HEK293 (cell line): ENCODE results near the gene CDC26.

ENCODE experiments used
- CTCF ChIA-PET: fragments of 350-600 bp; formaldehyde crosslinking; extraction: SDS; loops from one replicate; lab custom pipeline; 2021; ENCODE audit warnings: antibody characterized with exemption; lab: Yijun Ruan, JAX
- POLR2A ChIA-PET: fragments of 300-600 bp; formaldehyde crosslinking; extraction: SDS; loops from one replicate; lab custom pipeline; 2020; ENCODE audit warnings: antibody characterized with exemption, inconsistent platforms; lab: Yijun Ruan, JAX
- H3K27ac ChIP-seq: fragments of 200-500 bp; sonication (Bioruptor generic); 2 replicates; pipeline ENCODE4 v1.5.1; 2014; ENCODE audit warnings: low read depth, low read length, control low read depth, inconsistent platforms; ENCODE audit errors: extremely low read depth
- H3K36me3 ChIP-seq, 2 experiments: fragments of 200-500 bp in 1 of 2; sonication (Bioruptor generic) in 1 of 2; 1 replicate in 1 of 2; 2 replicates in 1 of 2; pipeline ENCODE4 v1.5.1; 2014 to 2017; ENCODE audit warnings: inconsistent platforms in 2 of 2, low read length in 2 of 2; ENCODE audit not compliant: control insufficient read depth in 2 of 2, insufficient read depth in 1 of 2
- H3K4me1 ChIP-seq: fragments of 200-500 bp; sonication (Bioruptor generic); 2 replicates; pipeline ENCODE4 v1.5.1; 2014; ENCODE audit warnings: mild to moderate bottlenecking, low read length, inconsistent platforms; ENCODE audit not compliant: control insufficient read depth, insufficient read depth
- H3K4me3 ChIP-seq: 2 replicates; pipeline ENCODE4 v1.5.1; 2011; ENCODE audit warnings: low read depth, mild to moderate bottlenecking, control low read depth, low read length, moderate library complexity
- H3K9me3 ChIP-seq: fragments of 200-500 bp; sonication (Bioruptor generic); 2 replicates; pipeline ENCODE4 v1.5.1; 2014; ENCODE audit warnings: low read depth, low read length, inconsistent platforms; ENCODE audit not compliant: control insufficient read depth, insufficient read depth
- BCL11B ChIP-seq: fragments of 450-650 bp; formaldehyde crosslinking; IDR thresholded peaks from 2 replicates; pipeline ENCODE4 v1.5.1; 2016; ENCODE audit warnings: low read depth, missing biosample characterization, missing genetic modification characterization
- GLI4 ChIP-seq: fragments of 450-650 bp; formaldehyde crosslinking; IDR thresholded peaks from 2 replicates; pipeline ENCODE4 v1.5.1; 2016; ENCODE audit warnings: missing biosample characterization, missing genetic modification characterization
- IKZF3 ChIP-seq: fragments of 450-650 bp; IDR thresholded peaks from 2 replicates; pipeline ENCODE4 v1.5.0; 2018; ENCODE audit warnings: missing biosample characterization, mild to moderate bottlenecking, missing genetic modification characterization, moderate library complexity
- MEIS1 ChIP-seq: sonication (generic); formaldehyde crosslinking; IDR thresholded peaks from 2 replicates; pipeline ENCODE4 v1.8.1; 2022; ENCODE audit warnings: missing genetic modification reagents, mild to moderate bottlenecking, borderline replicate concordance
- PRDM1 ChIP-seq: fragments of 450-650 bp; formaldehyde crosslinking; IDR thresholded peaks from 2 replicates; pipeline ENCODE4; 2016; ENCODE audit warnings: missing biosample characterization, missing genetic modification characterization
- ZFP37 ChIP-seq: fragments of 450-650 bp; formaldehyde crosslinking; IDR thresholded peaks from 2 replicates; pipeline ENCODE4 v1.5.1; 2016; ENCODE audit warnings: missing biosample characterization, missing genetic modification characterization
- ZNF133 ChIP-seq: fragments of 450-650 bp; formaldehyde crosslinking; IDR thresholded peaks from 2 replicates; pipeline ENCODE4 v1.5.1; 2016; ENCODE audit warnings: missing biosample characterization, missing genetic modification characterization
- ZNF140 ChIP-seq: fragments of 450-650 bp; formaldehyde crosslinking; IDR thresholded peaks from 2 replicates; pipeline ENCODE4 v1.5.1; 2016; ENCODE audit warnings: missing biosample characterization, missing genetic modification characterization
- ZNF335 ChIP-seq: fragments of 450-650 bp; formaldehyde crosslinking; conservative IDR thresholded peaks from 2 replicates; pipeline ENCODE4 v1.5.1; 2016; ENCODE audit warnings: missing biosample characterization, missing genetic modification characterization
- ZNF362 ChIP-seq: fragments of 450-650 bp; formaldehyde crosslinking; IDR thresholded peaks from 2 replicates; pipeline ENCODE4 v1.5.1; 2016; ENCODE audit warnings: missing biosample characterization, missing genetic modification characterization
- ZNF521 ChIP-seq: fragments of 450-650 bp; formaldehyde crosslinking; IDR thresholded peaks from 2 replicates; pipeline ENCODE4 v1.5.1; 2017; ENCODE audit warnings: missing biosample characterization, mild to moderate bottlenecking, missing genetic modification characterization
- ZNF548 ChIP-seq: fragments of 450-650 bp; formaldehyde crosslinking; IDR thresholded peaks from 2 replicates; pipeline ENCODE4 v1.5.1; 2016; ENCODE audit warnings: missing biosample characterization, missing genetic modification characterization
- ZNF596 ChIP-seq: fragments of 450-650 bp; IDR thresholded peaks from 2 replicates; pipeline ENCODE4 v1.5.0; 2018; ENCODE audit warnings: missing biosample characterization, mild to moderate bottlenecking, missing genetic modification characterization, moderate library complexity
- ZNF600 ChIP-seq: fragments of 450-650 bp; formaldehyde crosslinking; IDR thresholded peaks from 2 replicates; pipeline ENCODE4 v1.5.1; 2016; ENCODE audit warnings: missing biosample characterization, missing genetic modification characterization
- ZNF610 ChIP-seq: fragments of 450-650 bp; formaldehyde crosslinking; IDR thresholded peaks from 2 replicates; pipeline ENCODE4 v1.5.1; 2016; ENCODE audit warnings: missing biosample characterization, missing genetic modification characterization, borderline replicate concordance
- ZNF639 ChIP-seq: fragments of 450-650 bp; formaldehyde crosslinking; IDR thresholded peaks from 2 replicates; pipeline ENCODE4 v1.5.1; 2016; ENCODE audit warnings: missing biosample characterization, missing genetic modification characterization
- ZNF654 ChIP-seq: fragments of 450-650 bp; formaldehyde crosslinking; IDR thresholded peaks from 2 replicates; pipeline ENCODE4 v1.5.1; 2016; ENCODE audit warnings: low read depth, missing biosample characterization, missing genetic modification characterization
- ZNF664 ChIP-seq: fragments of 450-650 bp; formaldehyde crosslinking; IDR thresholded peaks from 2 replicates; pipeline ENCODE4 v1.5.1; 2016; ENCODE audit warnings: missing biosample characterization, missing genetic modification characterization
- ZNF791 ChIP-seq: fragments of 450-650 bp; formaldehyde crosslinking; IDR thresholded peaks from 2 replicates; pipeline ENCODE4 v1.5.1; 2016; ENCODE audit warnings: missing biosample characterization, missing genetic modification characterization
- TF ChIP-seq, protein P1 (sequence below): fragments of 450-650 bp; formaldehyde crosslinking; IDR thresholded peaks from 2 replicates; pipeline ENCODE4; 2016; ENCODE audit warnings: missing biosample characterization, missing genetic modification characterization
- TF ChIP-seq, protein P2 (sequence below): fragments of 450-650 bp; formaldehyde crosslinking; IDR thresholded peaks from 2 replicates; pipeline ENCODE4 v1.5.1; 2017; ENCODE audit warnings: missing biosample characterization, missing genetic modification characterization
- TF ChIP-seq, protein P3 (sequence below): fragments of 450-650 bp; IDR thresholded peaks from 2 replicates; pipeline ENCODE4 v1.5.1; 2018; ENCODE audit warnings: missing biosample characterization, missing genetic modification characterization
- TF ChIP-seq, protein P4 (sequence below): fragments of 450-650 bp; formaldehyde crosslinking; IDR thresholded peaks from 2 replicates; pipeline ENCODE4 v1.5.1; 2016; ENCODE audit warnings: missing biosample characterization, missing genetic modification characterization
- TF ChIP-seq, protein P5 (sequence below): fragments of 450-650 bp; formaldehyde crosslinking; IDR thresholded peaks from 2 replicates; pipeline ENCODE4 v1.5.1; 2017; ENCODE audit warnings: missing biosample characterization, missing genetic modification characterization

CDC26 gene

DNA sequence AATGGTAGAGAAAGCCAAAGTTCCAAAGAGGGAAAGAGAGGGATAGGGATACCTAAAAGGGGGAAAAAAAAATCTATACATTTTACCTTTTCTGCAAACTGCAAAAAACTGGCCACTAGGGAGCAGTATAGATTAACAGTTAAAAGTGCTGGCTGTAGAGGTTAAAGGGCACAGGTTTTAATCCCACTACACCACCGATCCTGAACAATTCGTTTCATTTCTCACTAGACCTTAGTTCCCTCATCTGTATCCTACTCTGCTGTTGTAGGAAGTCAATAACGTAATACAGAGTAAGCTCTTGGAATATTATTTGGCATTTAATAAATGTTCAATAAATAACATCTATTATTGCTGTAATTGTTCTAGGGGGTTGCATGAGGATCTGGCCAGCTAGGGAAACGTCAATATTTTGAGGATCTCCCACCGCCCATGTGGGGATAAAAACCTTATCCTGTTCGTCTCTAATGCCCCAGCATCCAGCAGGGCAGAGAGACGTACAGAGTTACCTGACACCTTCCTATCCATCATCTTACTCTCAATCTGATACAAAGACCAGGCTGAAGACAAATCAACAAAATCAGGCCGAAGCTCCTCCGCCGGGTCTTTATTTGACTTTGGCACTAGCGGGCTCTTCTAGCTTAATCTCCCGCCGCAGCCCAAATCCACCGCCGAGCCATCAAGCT is 757 bp downstream of the CDC26 start:
- Histone ChIP-seq H3K36me3 (peaks cover 29 to 64% of the 10 kb centered on the region in 2 experiments), H3K4me3 (peak overlapping the region; percentile 85), H3K9me3 (no peaks in the 10 kb centered on the region)
- TF ChIP-seq ZNF791 (no peak), ZNF610 (tag by site-specific recombination) (0 out of 2 replicates have a peak, but pooled peaks have one; percentile 27), ZNF133 (tag by site-specific recombination) (no peak), ZNF335 (no peak), MEIS1 (CRISPR knock-in tag) (no peak), GLI4 (tag by site-specific recombination) (no peak), BCL11B (tag by site-specific recombination) (peak; percentile 42; the same call in 1 of the 2 replicates), IKZF3 (peak; percentile 38; the same call in 1 of the 2 replicates), ZNF664 (tag by site-specific recombination) (no peak), ZNF639 (tag by site-specific recombination) (no peak), ZNF548 (tag by site-specific recombination) (no peak), ZNF600 (no peak), ZFP37 (tag by site-specific recombination) (no peak), ZNF521 (tag by site-specific recombination) (no peak), ZNF362 (tag by site-specific recombination) (peak; percentile 34; the same call in 1 of the 2 replicates), ZNF140 (tag by site-specific recombination) (no peak), ZNF654 (peak; percentile 73), ZNF596 (tag by site-specific recombination) (no peak), PRDM1 (tag by site-specific recombination) (no peak; the same call in 1 of the 2 replicates)
- TF ChIP-seq, protein P1, sequence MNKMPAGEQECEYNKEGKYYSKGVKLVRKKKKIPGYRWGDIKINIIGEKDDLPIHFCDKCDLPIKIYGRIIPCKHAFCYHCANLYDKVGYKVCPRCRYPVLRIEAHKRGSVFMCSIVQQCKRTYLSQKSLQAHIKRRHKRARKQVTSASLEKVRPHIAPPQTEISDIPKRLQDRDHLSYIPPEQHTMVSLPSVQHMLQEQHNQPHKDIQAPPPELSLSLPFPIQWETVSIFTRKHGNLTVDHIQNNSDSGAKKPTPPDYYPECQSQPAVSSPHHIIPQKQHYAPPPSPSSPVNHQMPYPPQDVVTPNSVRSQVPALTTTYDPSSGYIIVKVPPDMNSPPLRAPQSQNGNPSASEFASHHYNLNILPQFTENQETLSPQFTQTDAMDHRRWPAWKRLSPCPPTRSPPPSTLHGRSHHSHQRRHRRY (tag by site-specific recombination), result no peak
- TF ChIP-seq, protein P2, sequence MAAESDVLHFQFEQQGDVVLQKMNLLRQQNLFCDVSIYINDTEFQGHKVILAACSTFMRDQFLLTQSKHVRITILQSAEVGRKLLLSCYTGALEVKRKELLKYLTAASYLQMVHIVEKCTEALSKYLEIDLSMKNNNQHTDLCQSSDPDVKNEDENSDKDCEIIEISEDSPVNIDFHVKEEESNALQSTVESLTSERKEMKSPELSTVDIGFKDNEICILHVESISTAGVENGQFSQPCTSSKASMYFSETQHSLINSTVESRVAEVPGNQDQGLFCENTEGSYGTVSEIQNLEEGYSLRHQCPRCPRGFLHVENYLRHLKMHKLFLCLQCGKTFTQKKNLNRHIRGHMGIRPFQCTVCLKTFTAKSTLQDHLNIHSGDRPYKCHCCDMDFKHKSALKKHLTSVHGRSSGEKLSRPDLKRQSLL (tag by site-specific recombination), result no peak
- TF ChIP-seq, protein P3, sequence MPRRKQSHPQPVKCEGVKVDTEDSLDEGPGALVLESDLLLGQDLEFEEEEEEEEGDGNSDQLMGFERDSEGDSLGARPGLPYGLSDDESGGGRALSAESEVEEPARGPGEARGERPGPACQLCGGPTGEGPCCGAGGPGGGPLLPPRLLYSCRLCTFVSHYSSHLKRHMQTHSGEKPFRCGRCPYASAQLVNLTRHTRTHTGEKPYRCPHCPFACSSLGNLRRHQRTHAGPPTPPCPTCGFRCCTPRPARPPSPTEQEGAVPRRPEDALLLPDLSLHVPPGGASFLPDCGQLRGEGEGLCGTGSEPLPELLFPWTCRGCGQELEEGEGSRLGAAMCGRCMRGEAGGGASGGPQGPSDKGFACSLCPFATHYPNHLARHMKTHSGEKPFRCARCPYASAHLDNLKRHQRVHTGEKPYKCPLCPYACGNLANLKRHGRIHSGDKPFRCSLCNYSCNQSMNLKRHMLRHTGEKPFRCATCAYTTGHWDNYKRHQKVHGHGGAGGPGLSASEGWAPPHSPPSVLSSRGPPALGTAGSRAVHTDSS (tag by site-specific recombination), result no peak
- TF ChIP-seq, protein P4, sequence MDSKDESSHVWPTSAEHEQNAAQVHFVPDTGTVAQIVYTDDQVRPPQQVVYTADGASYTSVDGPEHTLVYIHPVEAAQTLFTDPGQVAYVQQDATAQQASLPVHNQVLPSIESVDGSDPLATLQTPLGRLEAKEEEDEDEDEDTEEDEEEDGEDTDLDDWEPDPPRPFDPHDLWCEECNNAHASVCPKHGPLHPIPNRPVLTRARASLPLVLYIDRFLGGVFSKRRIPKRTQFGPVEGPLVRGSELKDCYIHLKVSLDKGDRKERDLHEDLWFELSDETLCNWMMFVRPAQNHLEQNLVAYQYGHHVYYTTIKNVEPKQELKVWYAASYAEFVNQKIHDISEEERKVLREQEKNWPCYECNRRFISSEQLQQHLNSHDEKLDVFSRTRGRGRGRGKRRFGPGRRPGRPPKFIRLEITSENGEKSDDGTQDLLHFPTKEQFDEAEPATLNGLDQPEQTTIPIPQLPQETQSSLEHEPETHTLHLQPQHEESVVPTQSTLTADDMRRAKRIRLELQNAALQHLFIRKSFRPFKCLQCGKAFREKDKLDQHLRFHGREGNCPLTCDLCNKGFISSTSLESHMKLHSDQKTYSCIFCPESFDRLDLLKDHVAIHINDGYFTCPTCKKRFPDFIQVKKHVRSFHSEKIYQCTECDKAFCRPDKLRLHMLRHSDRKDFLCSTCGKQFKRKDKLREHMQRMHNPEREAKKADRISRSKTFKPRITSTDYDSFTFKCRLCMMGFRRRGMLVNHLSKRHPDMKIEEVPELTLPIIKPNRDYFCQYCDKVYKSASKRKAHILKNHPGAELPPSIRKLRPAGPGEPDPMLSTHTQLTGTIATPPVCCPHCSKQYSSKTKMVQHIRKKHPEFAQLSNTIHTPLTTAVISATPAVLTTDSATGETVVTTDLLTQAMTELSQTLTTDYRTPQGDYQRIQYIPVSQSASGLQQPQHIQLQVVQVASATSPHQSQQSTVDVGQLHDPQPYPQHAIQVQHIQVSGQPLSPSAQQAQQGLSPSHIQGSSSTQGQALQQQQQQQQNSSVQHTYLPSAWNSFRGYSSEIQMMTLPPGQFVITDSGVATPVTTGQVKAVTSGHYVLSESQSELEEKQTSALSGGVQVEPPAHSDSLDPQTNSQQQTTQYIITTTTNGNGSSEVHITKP (tag by site-specific recombination), result no peak
- TF ChIP-seq, protein P5, sequence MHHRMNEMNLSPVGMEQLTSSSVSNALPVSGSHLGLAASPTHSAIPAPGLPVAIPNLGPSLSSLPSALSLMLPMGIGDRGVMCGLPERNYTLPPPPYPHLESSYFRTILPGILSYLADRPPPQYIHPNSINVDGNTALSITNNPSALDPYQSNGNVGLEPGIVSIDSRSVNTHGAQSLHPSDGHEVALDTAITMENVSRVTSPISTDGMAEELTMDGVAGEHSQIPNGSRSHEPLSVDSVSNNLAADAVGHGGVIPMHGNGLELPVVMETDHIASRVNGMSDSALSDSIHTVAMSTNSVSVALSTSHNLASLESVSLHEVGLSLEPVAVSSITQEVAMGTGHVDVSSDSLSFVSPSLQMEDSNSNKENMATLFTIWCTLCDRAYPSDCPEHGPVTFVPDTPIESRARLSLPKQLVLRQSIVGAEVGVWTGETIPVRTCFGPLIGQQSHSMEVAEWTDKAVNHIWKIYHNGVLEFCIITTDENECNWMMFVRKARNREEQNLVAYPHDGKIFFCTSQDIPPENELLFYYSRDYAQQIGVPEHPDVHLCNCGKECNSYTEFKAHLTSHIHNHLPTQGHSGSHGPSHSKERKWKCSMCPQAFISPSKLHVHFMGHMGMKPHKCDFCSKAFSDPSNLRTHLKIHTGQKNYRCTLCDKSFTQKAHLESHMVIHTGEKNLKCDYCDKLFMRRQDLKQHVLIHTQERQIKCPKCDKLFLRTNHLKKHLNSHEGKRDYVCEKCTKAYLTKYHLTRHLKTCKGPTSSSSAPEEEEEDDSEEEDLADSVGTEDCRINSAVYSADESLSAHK (tag by site-specific recombination), result no peak

More for the DNA sequence above, 757 bp downstream of the CDC26 start:
- H3K4me1 ChIP-seq, result 0 out of 2 replicates have a peak, but pooled peaks cover 3% of the 10 kb centered on the region
- ChIA-PET POLR2A (interaction anchor here (0.6 to 4.5 kb wide), 22 partner anchors 9 to 384 kb away, joined by 3 to 44 read pairs (median 6); partner anchors contain the start of genes ALAD, BSPRY, C9orf43 and FKBP15), CTCF (interaction anchor here (0.6 to 5.6 kb wide), 43 partner anchors 8 to 772 kb away, joined by 3 to 64 read pairs (median 5); partner anchors contain the start of genes ALAD, BSPRY, FKBP15 and SLC31A1)
- H3K27ac ChIP-seq, result peak overlapping the region; percentile 49
